Stimulated activated CD8-positive, alpha-beta memory T cell treated with anti-CD3 and anti-CD28 coated beads, Interleukin-12 subunit alpha, Interleukin-12 subunit beta, amount 100 ng/mL, for 24 hours (primary cell): Measurements from ENCODE around the gene ZNF524.
A peak's percentile ranks its signal among the peaks of the same experiment; 100 is the strongest.

Source experiments
- DNase-seq: peaks from one replicate; pipeline ENCODE4 v3.0.0-alpha.2; 2020; ENCODE audit errors: extremely low read depth

ZNF524 gene

DNA sequence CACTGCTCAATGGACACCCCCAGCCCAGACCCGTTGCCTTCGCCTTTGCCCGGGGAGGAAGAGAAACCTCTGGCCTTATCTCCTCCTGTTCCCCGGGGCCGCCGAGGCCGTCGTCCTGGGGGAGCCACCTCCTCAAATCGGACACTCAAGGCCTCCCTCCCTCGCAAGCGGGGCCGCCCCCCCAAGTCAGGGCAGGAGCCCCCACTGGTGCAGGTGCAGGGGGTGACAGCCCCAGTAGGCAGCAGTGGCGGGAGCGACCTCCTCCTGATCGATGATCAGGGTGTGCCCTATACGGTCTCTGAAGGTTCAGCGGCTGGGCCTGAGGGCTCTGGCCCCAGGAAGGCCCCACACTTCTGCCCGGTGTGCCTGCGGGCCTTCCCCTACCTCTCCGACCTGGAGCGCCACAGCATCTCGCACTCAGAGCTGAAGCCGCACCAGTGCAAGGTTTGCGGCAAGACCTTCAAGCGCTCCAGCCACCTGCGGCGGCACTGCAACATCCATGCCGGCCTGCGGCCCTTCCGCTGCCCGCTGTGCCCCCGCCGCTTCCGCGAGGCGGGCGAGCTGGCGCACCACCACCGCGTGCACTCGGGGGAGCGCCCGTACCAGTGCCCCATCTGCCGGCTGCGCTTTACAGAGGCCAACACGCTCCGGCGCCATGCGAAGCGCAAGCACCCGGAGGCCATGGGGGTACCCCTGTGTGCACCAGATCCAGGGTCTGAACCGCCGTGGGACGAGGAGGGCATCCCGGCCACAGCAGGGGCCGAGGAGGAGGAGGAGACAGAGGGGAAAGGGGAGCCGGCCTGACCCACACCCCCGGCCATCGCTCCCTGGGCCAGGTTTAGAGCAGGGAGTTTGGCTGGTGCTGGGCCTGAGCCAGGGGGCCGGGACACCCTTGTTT lies 2.3 kb downstream of the ZNF524 start:
- no peak for DNase-seq

- no peak for DNase-seq
Observed at GRCh38 chr19:55603115-55603514, 3.0 kb downstream of the ZNF524 start.

DNA sequence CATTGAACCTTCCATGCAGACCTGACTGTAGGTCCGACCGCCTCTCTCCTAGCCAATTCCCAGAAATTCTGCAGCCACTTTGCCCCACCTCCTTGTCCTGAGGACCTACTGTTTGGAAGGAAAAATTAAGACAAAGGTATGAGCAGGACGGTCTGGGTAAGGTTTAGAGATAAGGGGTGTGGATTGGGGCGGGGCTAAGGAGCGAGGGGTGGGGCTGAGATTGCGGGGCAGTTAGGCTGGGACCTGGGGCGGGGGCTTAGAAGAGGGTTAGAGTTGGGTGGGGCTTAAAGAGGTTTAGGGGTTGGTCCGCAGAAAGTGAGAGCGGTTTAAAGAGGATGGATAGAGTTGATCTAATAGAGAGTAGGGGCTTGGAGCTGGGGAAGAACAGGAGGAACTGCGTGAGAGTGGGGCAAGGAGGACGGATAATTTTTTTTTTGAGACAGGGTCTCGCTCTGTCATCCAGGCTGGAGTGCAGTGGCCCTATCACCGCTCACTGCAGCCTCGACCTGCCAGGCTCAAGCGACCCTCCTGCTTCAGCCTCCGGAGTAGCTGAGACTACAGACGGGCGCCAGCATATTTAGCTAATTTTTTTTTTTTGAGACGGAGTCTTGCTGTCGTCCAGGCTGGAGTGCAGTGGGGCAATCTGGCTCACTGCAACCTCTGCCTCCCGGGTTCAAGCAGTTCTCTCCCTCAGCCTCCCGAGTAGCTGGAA lies 3.6 kb downstream of the ZNF524 start:
- no peak for DNase-seq

GRCh38 chr19:55605207-55605636 lies 5.1 kb downstream of the ZNF524 start:
- peak; percentile 99 for DNase-seq

- DNase-seq, result peak; percentile 57
Observed at GRCh38 chr19:55605637-55606470, 5.8 kb downstream of the ZNF524 start, which contains the start of gene ZNF865. ZNF865 (plus strand) TSS chr19:55605647; CDS start chr19:55613619, 7,972 bp downstream.

DNA sequence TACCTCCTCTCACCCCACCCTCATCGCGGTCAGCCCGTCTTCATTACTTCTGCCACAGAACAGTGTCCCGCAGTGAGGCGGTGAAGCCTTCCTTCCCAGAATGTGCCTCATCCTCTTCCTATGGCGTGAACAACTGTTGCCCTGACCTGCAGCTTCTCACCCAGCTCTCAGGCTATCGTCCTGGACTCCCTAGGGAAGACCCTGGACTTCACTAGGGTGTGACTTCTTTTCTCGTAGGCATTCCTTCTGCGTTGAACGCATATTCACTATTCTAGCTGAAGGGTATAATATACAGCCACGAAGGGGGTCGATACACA lies 6.3 kb downstream of the ZNF524 start:
- no peak for DNase-seq

DNA sequence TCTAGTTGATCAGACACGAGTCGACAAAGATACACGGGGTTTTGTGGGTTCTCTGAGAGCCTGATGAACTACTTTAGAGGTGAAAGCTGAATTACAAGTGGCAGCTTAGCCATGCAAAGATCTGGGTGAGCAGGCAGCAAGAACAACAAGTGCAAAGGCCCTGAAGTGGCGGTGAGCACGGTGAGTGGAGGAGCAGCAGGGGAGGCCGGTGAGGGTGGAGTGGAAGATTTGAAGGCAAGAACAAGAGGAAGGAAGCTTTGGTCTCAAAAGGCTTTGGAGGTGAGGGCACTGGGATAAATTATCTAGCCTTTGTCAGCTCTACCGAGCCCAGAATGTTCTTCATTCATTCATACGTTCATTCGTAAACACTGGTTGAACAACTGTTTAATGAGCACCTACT lies 6.7 kb downstream of the ZNF524 start:
- no peak for DNase-seq

GRCh38 chr19:55609326-55609725 lies 9.2 kb downstream of the ZNF524 start:
- no peak for DNase-seq

- DNase-seq, result no peak
Observed at GRCh38 chr19:55611300-55611982, 11.4 kb downstream of the ZNF524 start.

DNA sequence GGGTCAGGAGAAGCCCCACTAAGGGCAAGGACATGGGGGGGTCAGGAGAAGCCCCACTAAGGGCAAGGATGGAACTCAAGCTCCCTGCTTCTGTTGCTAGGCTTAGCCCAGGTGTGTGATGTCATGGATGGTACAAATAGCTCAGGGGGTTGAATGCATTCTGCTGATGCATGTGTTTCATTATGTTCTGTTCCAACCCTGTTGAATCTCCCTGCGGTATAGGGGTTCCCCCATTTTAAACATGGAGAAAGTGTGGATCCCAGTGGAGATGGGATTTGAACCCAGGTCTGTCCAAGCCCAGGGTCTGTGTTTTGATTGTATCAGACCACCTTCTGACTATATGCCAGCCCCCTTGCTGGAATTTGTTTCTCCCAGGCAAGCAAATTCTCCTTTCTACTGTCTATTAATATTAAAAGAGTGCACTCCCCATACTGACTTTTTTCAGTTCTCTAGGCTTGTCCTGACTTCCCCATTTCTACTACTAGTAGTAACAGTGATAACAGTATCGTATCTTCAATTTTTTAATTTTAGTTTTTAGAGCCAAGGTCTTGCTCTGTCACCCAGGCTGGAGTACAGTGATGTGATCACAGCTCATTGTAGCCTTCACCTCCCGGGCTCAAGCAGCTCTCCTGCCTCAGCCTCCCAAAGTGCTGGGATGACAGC lies 12.0 kb downstream of the ZNF524 start:
- no peak for DNase-seq

DNA sequence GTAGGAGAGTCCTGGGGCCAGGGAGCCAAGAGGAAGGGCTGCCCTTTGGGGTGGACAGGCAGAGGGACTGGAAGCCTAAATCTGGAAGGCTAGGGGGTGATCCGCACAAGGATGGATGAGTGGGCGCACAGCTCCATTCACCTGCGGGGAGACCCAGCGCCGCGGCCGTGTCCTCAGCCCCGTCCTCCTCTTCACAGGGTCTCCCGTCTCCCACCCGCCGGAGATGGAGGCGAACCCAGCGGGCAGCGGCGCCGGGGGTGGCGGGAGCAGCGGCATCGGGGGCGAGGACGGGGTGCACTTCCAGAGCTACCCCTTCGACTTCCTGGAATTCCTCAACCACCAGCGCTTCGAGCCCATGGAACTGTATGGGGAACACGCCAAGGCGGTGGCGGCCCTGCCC lies 13.3 kb downstream of the ZNF524 start:
- DNase-seq, result no peak

DNA sequence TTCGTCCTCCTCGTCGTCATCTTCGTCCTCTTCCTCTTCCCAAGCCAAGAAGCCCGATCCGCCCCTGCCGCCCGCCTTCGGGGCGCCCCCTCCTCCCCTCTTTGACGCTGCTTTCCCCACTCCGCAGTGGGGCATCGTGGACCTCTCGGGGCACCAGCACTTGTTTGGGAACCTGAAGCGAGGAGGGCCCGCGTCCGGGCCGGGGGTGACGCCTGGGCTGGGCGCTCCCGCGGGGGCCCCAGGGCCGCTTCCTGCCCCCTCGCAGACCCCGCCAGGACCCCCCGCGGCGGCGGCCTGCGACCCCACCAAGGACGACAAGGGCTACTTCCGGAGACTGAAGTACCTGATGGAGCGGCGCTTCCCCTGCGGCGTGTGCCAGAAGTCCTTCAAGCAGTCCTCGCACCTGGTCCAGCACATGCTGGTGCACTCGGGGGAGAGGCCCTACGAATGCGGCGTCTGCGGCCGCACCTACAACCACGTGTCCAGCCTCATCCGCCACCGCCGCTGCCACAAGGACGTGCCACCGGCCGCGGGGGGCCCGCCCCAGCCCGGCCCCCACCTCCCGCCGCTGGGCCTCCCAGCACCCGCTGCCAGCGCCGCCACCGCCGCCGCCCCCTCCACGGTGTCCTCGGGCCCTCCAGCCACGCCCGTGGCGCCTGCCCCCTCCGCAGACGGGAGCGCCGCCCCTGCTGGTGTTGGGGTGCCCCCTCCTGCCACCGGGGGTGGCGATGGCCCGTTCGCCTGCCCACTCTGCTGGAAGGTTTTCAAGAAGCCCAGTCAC lies 14.0 kb downstream of the ZNF524 start:
- DNase-seq, result no peak

- DNase-seq, result no peak
Observed at GRCh38 chr19:55614711-55615542, 14.8 kb downstream of the ZNF524 start.

DNA sequence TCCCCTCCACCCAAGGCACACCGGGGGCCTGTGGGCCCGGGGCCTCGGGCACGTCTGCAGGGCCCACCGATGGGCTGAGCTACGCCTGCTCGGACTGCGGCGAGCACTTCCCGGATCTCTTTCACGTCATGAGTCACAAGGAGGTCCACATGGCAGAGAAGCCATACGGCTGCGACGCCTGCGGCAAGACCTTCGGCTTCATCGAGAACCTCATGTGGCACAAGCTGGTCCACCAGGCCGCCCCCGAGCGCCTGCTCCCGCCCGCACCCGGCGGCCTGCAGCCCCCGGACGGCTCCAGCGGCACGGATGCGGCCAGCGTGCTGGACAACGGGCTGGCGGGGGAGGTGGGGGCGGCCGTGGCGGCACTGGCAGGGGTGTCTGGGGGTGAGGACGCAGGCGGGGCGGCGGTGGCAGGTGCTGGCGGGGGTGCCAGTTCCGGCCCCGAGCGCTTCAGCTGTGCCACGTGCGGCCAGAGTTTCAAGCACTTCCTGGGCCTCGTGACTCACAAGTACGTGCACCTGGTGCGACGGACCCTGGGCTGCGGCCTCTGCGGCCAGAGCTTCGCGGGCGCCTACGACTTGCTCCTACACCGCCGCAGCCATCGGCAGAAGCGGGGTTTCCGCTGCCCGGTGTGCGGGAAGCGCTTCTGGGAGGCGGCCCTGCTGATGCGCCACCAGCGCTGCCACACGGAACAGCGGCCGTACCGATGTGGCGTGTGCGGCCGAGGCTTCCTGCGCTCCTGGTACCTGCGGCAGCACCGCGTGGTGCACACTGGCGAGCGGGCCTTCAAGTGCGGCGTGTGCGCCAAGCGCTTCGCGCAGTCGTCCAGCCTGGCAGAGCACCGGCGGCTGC lies 15.7 kb downstream of the ZNF524 start:
- DNase-seq, result no peak

DNA sequence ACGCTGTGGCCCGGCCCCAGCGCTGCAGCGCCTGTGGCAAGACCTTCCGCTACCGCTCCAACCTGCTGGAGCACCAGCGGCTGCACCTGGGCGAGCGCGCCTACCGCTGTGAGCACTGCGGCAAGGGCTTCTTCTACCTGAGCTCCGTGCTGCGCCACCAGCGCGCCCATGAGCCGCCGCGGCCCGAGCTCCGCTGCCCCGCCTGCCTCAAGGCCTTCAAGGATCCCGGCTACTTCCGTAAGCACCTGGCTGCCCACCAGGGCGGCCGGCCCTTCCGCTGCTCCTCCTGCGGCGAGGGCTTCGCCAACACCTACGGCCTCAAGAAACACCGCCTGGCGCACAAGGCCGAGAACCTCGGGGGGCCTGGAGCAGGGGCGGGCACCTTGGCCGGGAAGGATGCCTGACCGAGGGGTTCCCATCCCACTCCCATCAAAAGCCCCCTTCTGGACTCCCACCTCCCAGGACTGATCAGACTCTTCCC lies 16.3 kb downstream of the ZNF524 start:
- no peak for DNase-seq

- no peak for DNase-seq
Observed at GRCh38 chr19:55617426-55617825, 17.3 kb downstream of the ZNF524 start.

GRCh38 chr19:55618426-55618825 lies 18.3 kb downstream of the ZNF524 start:
- no peak for DNase-seq

GRCh38 chr19:55619286-55619685 lies 19.2 kb downstream of the ZNF524 start:
- no peak for DNase-seq
